PFSK-1 (cell line): ENCODE measurements around the gene SLIT3.

ENCODE experiments used
- FOXP2 ChIP-seq: optimal IDR thresholded peaks from 2 replicates; pipeline ENCODE3; 2011; ENCODE audit warnings: borderline replicate concordance, control low read depth, inconsistent platforms; ENCODE audit not compliant: insufficient read depth; ENCODE audit errors: extremely low read length, extremely low read depth
- POLR2AphosphoS5 ChIP-seq: IDR thresholded peaks from 2 replicates; pipeline ENCODE4 v1.6.1; 2012; ENCODE audit warnings: low read depth, mild to moderate bottlenecking, control low read depth, low read length, moderate library complexity
- REST ChIP-seq, 2 experiments: IDR thresholded peaks; 2 replicates each; pipeline versions ENCODE4 v1.6.1 to v1.8.0; 2011 to 2012; ENCODE audit warnings: low read depth in 2 of 2, low read length in 2 of 2, control low read depth in 1 of 2, inconsistent platforms in 1 of 2, mild to moderate bottlenecking in 1 of 2, moderate library complexity in 1 of 2; ENCODE audit not compliant: insufficient read depth in 1 of 2
- SIN3A ChIP-seq: IDR thresholded peaks from 2 replicates; pipeline ENCODE4 v1.6.1; 2012; ENCODE audit warnings: mild to moderate bottlenecking, low read length, moderate library complexity, borderline replicate concordance; ENCODE audit not compliant: insufficient read depth
- TAF1 ChIP-seq: IDR thresholded peaks from 2 replicates; pipeline ENCODE4 v1.6.1; 2012; ENCODE audit warnings: low read length, control low read depth, borderline replicate concordance; ENCODE audit not compliant: insufficient read depth

Gene SLIT3

GRCh38 chr5:168872246-168872645 is 428.7 kb downstream of the SLIT3 start:
- TF ChIP-seq TAF1: no peak
- no peak for TF ChIP-seq FOXP2
- TF ChIP-seq SIN3A: no peak
- TF ChIP-seq POLR2AphosphoS5: no peak
- TF ChIP-seq REST (IDR thresholded peaks at IDR 0.05; ENCODE audit: insufficient read depth in 1 of 2, low read depth in 2 of 2, low read length in 2 of 2): no peak

GRCh38 chr5:168870910-168871309 is 430.0 kb downstream of the SLIT3 start:
- TF ChIP-seq TAF1 (no peak), FOXP2 (no peak), POLR2AphosphoS5 (no peak), SIN3A (no peak), REST (IDR thresholded peaks at IDR 0.05; ENCODE audit: insufficient read depth in 1 of 2, low read depth in 2 of 2, low read length in 2 of 2) (no peak)

GRCh38 chr5:168869615-168870227 is 431.2 kb downstream of the SLIT3 start:
- TF ChIP-seq REST (IDR thresholded peaks at IDR 0.05; ENCODE audit: insufficient read depth in 1 of 2, low read depth in 2 of 2, low read length in 2 of 2): no peak

- TF ChIP-seq FOXP2 (no peak), REST (IDR thresholded peaks at IDR 0.05; ENCODE audit: insufficient read depth in 1 of 2, low read depth in 2 of 2, low read length in 2 of 2) (no peak), SIN3A (no peak), POLR2AphosphoS5 (no peak), TAF1 (no peak)
Observed at GRCh38 chr5:168867241-168867640, 433.7 kb downstream of the SLIT3 start.

GRCh38 chr5:168865968-168866367 is 435.0 kb downstream of the SLIT3 start:
- no peak for TF ChIP-seq POLR2AphosphoS5
- no peak for TF ChIP-seq FOXP2
- TF ChIP-seq TAF1: no peak
